ENCODE data around the gene IL20RA. TPM values are rescaled to one million over a fixed set of nuclear protein-coding genes. Genes with fewer than 3 reads are reported as not detected.

IL20RA gene
- total RNA-seq, 1 donor from 2014 or later = 5.1 TPM

Other genes starting within 250 kb of the IL20RA start
- gene PEX7, start 222.4 kb downstream of the IL20RA start, total RNA-seq (ENCODE audit: insufficient read depth, low replicate concordance) = 6.7 TPM
- gene SLC35D3, start 122.7 kb downstream of the IL20RA start, total RNA-seq (ENCODE audit: insufficient read depth, low replicate concordance) = 0.72 TPM
- gene IL22RA2, start 128.7 kb upstream of the IL20RA start, total RNA-seq (ENCODE audit: insufficient read depth, low replicate concordance) = 1.9 TPM
- gene IFNGR1, start 174.4 kb upstream of the IL20RA start, total RNA-seq (ENCODE audit: insufficient read depth, low replicate concordance) = 72.0 TPM